ENCODE results near the gene CEP170.
"Not testable (repeated sequence)": the region's sequence is repeated elsewhere in the genome, so short reads cannot be mapped to it uniquely, and the experiment has no call there.

GRCh38 chr1:243205026-243205501, 50.0 kb downstream of the CEP170 start:
- TF ChIP-seq, protein P1, sequence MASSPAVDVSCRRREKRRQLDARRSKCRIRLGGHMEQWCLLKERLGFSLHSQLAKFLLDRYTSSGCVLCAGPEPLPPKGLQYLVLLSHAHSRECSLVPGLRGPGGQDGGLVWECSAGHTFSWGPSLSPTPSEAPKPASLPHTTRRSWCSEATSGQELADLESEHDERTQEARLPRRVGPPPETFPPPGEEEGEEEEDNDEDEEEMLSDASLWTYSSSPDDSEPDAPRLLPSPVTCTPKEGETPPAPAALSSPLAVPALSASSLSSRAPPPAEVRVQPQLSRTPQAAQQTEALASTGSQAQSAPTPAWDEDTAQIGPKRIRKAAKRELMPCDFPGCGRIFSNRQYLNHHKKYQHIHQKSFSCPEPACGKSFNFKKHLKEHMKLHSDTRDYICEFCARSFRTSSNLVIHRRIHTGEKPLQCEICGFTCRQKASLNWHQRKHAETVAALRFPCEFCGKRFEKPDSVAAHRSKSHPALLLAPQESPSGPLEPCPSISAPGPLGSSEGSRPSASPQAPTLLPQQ (tag by site-specific recombination; IDR thresholded peaks at IDR 0.05), result not testable (repeated sequence)
- not testable (repeated sequence) for TF ChIP-seq ZNF707 (tag by site-specific recombination; IDR thresholded peaks at IDR 0.05); ZNF449 (tag by site-specific recombination; IDR thresholded peaks at IDR 0.05); REST (tag by site-specific recombination; IDR thresholded peaks at IDR 0.05); ZFP41 (tag by site-specific recombination; IDR thresholded peaks at IDR 0.05; ENCODE audit: borderline replicate concordance); YY1 (tag by site-specific recombination; IDR thresholded peaks at IDR 0.05); ZNF555 (tag by site-specific recombination; conservative IDR thresholded peaks at IDR 0.05); CTCF (tag by site-specific recombination; IDR thresholded peaks at IDR 0.05); GLIS2 (tag by site-specific recombination; IDR thresholded peaks at IDR 0.05); ZNF768 (tag by site-specific recombination; IDR thresholded peaks at IDR 0.05)
- TF ChIP-seq, protein P2, sequence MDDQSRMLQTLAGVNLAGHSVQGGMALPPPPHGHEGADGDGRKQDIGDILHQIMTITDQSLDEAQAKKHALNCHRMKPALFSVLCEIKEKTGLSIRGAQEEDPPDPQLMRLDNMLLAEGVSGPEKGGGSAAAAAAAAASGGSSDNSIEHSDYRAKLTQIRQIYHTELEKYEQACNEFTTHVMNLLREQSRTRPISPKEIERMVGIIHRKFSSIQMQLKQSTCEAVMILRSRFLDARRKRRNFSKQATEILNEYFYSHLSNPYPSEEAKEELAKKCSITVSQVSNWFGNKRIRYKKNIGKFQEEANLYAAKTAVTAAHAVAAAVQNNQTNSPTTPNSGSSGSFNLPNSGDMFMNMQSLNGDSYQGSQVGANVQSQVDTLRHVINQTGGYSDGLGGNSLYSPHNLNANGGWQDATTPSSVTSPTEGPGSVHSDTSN (CRISPR knock-in tag; IDR thresholded peaks at IDR 0.05), result not testable (repeated sequence)
